Stimulated activated CD4-positive, alpha-beta T cell treated with anti-CD3 and anti-CD28 coated beads, Interleukin-1b, Interleukin-23, amount 100 ng/mL, for 24 hours (primary cell): Measurements from ENCODE around the gene TSPY9.
"Not testable (repeated sequence)": the region's sequence is repeated elsewhere in the genome, so short reads cannot be mapped to it uniquely, and the experiment has no call there.

Experiments used
- DNase-seq, 4 experiments: peaks; one replicate each; pipeline ENCODE4 v3.0.0-alpha.2; 2020; ENCODE audit warnings: low read depth in 4 of 4, low spot score in 1 of 4

The TSPY9 gene, protein sequence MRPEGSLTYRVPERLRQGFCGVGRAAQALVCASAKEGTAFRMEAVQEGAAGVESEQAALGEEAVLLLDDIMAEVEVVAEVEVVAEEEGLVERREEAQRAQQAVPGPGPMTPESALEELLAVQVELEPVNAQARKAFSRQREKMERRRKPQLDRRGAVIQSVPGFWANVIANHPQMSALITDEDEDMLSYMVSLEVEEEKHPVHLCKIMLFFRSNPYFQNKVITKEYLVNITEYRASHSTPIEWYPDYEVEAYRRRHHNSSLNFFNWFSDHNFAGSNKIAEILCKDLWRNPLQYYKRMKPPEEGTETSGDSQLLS

GRCh38 chrY:9486967-9487366, at the start of gene TSPY9:
Gene TSPY9 (plus strand): TSS chrY:9487267. CDS start chrY:9487313, 46 bp downstream.
- not testable (repeated sequence) for DNase-seq

DNA sequence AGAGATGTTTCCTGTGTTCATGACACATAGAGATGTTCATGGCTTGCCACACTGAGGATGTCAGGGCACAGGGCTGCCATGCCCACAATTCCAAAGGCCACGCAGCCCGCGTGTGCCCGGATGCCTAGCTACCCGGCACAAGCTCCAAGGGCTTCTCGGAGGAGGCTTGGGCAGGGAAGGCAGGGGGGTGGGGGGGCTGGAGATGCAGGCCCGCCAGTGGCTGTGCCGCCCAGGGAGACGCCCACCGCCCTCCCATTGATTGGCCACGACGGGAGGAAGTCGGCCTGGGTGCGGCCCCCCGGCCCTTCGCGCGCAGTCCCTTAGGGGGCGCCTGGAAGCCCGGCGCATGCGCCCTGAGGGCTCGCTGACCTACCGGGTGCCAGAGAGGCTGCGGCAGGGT, 20.4 kb upstream of the TSPY9 start, which contains the start of gene TSPY1:
TSPY1 (plus strand) TSS at position 301 of the 400 bp plus-strand sequence; CDS start at position 347, 46 bp downstream.
- DNase-seq: not testable (repeated sequence)

- not testable (repeated sequence) for DNase-seq
Measured at GRCh38 chrY:9504396-9504795, 17.3 kb downstream of the TSPY9 start.

DNA sequence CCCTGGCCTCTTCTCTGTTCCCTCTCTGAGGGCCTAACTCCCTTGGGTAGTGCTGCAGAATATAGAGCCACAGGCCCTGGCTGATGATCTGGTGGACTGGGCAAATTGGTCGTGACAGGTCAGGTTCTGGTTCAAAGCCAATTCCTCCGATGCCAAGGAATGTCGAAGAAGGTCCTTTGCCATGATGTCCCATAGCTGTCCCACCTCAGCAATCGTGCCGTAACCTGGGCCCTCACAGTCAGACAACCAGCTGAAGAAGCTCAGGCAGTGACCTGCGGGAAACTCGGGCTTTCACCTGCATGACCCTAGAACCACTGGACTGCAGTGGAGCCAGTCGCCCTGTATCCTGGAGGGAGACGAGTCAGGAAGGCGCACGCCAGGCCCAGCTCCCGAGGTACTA, 29.2 kb downstream of the TSPY9 start:
- DNase-seq: not testable (repeated sequence)

DNA sequence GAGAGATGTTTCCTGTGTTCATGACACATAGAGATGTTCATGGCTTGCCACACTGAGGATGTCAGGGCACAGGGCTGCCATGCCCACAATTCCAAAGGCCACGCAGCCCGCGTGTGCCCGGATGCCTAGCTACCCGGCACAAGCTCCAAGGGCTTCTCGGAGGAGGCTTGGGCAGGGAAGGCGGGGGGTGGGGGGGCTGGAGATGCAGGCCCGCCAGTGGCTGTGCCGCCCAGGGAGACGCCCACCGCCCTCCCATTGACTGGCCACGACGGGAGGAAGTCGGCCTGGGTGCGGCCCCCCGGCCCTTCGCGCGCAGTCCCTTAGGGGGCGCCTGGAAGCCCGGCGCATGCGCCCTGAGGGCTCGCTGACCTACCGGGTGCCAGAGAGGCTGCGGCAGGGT, 40.5 kb downstream of the TSPY9 start, which contains the start of gene TSPY10:
TSPY10 (plus strand) TSS at position 301 of the 400 bp plus-strand sequence; CDS start at position 347, 46 bp downstream.
- DNase-seq: not testable (repeated sequence)
